H1 (cell line): Measurements from ENCODE around the gene HLF. TPM values are rescaled to one million over a fixed set of nuclear protein-coding genes. Genes with fewer than 3 reads are reported as not detected.

Experiments
- ATF3 ChIP-seq: IDR thresholded peaks from 2 replicates; pipeline ENCODE4 v1.6.1; 2011; ENCODE audit warnings: low read depth, mild to moderate bottlenecking, low read length; ENCODE audit not compliant: insufficient read depth
- CBX8 ChIP-seq: fragments of 300-800, 300-1000 bp; sonication (generic); IDR thresholded peaks from 2 replicates; pipeline ENCODE4 v1.7.1; 2016; ENCODE audit warnings: low read depth, low read length, borderline replicate concordance
- JUN ChIP-seq: IDR thresholded peaks from 2 replicates; pipeline ENCODE4 v1.6.1; 2011; ENCODE audit warnings: low read depth, mild to moderate bottlenecking, improper control_type of control experiment, low read length
- MAX ChIP-seq: IDR thresholded peaks from 2 replicates; pipeline ENCODE4 v1.6.1; 2012; ENCODE audit warnings: inconsistent platforms
- POLR2AphosphoS5 ChIP-seq: IDR thresholded peaks from 2 replicates; pipeline ENCODE4 v1.6.1; 2011; ENCODE audit warnings: low read depth, low read length
- SP2 ChIP-seq: IDR thresholded peaks from 2 replicates; pipeline ENCODE4 v1.6.1; 2012; ENCODE audit warnings: mild to moderate bottlenecking, low read length, inconsistent platforms
- polyA plus RNA-seq, 7 experiments: library from polyadenylated mRNA; depleted of rRNA in 3 of 7; stranded (reverse) in 5 of 7; unstranded in 2 of 7; fragments of >200 nt in 5 of 7; fragments of 200-250 nt in 2 of 7; gene quantifications; 1 replicate in 5 of 7; 2 replicates in 1 of 7; 4 replicates in 1 of 7; pipeline versions ENCODE4 v1.2.1 to v1.2.3, GENCODE V29; 2011 to 2013; ENCODE audit warnings: missing spikeins in 2 of 7, mixed read lengths in 2 of 7
- total RNA-seq: library from RNA; stranded (reverse); fragmentation: NEBNext Ultra II Directional; extraction: Animal tissue kit (Norgen Biotek cat#: 25700); gene quantifications from 2 replicates; pipeline ENCODE4 v1.2.1, GENCODE V29; 2021

The HLF gene
- total and polyA plus RNA-seq, 2 of the 8 experiments (the other 6 are each of a cell fraction or from before 2014, with no cell fraction given), result 0.39 to 0.60 TPM

- TF ChIP-seq CBX8, result no peak
- no peak for TF ChIP-seq JUN
- TF ChIP-seq ATF3, result no peak
- no peak for TF ChIP-seq SP2
- no peak for TF ChIP-seq MAX
- TF ChIP-seq POLR2AphosphoS5, result no peak
Measured at GRCh38 chr17:55356434-55357328, 91.9 kb downstream of the HLF start (continued).
